HG03095 (cell line): ENCODE results near the gene CDH13.

ENCODE experiments used
- ATAC-seq: cut with Tn5 transposase; IDR thresholded peaks from one replicate; pipeline ENCODE4 v1.9.1; 2021; ENCODE audit warnings: moderate library complexity; ENCODE audit not compliant: unreplicated experiment

The CDH13 gene

DNA sequence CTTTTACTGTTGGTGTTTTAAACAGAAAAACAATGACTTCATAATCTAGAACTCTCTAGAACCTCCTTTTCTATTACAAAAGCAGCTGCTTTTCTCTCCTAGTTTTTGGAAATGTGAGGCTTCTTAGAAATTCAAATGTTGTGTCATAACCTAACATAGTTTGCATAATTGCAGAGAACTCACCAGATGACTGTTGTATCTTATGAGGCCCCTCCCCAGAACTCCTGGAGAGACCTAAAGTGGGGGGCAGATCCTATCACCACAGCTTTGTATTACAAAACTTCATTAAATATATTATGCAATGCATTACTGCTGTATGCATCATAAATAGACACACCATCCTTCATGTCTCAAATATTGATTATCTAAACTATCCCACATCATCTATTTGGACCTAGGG lies 642.3 kb downstream of the CDH13 start:
- no peak for ATAC-seq

DNA sequence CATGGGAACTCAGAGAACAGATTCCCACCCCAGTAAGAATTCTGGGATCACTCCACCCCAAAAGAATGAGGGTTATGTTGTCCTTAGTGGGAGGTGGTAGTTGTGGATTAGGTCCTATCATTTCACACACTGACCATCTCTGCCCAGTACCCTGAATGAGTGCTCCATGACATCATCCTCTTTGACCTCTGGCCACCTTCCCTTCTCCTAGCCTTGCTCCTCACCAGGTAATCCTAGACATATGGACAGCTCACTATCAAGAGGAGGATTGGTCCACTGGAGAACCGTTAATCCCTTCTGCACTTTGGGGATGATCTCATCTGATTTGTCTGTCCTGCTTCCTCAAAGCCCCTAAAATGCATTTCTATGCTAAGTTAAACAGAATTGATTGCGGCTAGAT lies 642.8 kb downstream of the CDH13 start:
- ATAC-seq = no peak

DNA sequence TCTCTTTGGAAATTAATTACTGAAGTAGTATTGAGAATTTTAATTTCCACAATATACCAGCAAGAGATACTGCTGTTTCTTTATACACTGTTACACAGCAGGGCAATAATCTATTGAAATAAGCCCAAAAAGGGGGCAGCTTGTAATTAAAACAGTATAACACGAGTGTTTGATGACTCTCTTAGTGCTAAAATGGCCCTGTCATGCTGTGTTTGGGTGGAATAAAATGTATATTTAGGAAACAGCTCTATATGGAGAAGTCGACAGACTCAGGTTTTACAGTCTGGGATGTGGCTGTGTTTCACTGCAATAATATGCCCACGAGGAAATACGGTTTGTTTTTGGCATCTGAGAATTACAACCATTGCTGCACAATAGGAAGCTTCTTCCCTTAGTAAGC lies 643.3 kb downstream of the CDH13 start:
- ATAC-seq = no peak

DNA sequence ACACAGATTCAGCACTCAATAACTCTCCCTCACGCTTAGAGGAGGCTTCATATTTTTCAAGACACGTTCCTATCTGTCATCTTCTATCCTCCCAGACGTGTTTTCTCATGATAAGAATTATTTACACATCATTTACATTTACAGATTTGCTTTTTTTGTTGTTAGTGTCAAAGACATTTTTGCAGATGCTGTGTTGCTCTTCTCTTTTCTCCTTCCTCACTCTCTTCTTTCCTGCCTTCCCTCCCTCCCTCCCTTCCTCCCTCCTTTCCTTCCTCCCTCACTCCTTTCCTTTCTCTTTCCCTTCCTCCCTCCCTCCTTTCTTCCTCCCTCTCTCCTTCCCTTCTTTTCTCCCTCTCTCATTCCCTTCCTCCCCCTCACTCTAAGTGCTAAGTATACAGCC lies 643.9 kb downstream of the CDH13 start:
- no peak for ATAC-seq

DNA sequence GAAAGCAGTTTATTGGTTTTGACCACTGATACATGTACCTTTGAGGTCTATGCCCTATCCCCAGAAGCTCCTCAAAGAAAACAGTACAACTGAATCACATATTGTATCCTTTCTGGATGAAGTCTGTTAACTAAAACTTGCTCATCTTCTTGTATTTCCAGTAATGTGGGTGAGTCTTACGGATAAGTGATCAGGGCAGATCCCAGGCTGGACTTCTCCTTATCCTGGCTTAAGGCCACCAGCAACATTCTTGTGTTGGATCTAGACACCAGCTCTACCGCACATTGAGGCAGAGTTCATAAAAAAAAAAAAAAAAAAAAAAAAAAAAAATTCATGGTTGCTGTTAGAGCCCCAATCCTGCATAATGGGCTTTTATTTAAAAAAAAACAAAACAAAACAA lies 644.4 kb downstream of the CDH13 start:
- ATAC-seq = no peak

DNA sequence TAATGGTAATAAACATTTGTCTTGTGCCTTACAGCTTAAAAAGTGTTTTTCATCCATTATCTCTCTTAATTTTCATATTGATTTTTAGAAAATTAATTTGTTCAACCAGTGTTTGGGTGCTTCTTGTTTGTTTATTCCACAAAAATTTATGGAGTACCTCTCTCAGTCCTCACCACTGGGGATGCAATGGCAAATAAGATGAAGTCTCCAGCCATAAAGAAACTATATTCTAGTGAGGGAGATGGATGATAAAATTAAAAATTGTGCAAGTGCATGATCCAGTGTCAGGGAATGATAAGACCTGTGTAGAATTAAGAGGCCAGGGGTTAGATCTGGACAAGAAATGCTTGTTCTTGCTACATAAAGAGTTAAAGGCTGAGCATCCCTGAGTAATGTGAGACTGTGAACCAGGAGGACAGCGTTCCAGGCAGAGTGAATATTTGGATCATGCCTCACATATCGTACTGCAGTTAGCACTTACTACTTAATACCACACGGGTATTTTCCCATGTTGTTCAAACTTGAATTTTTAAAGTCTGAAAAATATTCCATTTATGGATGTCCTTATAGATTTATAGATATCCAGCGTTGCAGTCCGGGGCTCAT lies 645.3 kb downstream of the CDH13 start:
- no peak for ATAC-seq

DNA sequence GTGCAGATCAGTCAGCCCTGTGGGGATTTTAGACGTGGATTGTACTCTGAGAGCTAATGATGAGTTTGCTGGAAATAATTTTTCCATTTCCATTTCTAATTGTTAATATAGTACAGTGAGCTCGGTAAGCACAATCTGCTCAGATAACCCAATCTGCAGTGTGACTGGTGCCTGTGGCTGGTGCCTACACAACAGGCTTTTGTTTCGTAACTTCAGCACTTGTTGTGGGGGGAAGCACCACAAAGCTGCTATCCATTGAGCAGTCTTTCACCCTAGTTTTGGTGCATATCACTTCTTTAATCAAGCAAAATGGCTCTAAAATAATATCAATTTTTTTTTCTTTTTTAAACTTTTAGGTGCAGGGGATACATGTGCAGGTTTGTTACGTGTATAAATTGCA lies 646.1 kb downstream of the CDH13 start:
- ATAC-seq = no peak

DNA sequence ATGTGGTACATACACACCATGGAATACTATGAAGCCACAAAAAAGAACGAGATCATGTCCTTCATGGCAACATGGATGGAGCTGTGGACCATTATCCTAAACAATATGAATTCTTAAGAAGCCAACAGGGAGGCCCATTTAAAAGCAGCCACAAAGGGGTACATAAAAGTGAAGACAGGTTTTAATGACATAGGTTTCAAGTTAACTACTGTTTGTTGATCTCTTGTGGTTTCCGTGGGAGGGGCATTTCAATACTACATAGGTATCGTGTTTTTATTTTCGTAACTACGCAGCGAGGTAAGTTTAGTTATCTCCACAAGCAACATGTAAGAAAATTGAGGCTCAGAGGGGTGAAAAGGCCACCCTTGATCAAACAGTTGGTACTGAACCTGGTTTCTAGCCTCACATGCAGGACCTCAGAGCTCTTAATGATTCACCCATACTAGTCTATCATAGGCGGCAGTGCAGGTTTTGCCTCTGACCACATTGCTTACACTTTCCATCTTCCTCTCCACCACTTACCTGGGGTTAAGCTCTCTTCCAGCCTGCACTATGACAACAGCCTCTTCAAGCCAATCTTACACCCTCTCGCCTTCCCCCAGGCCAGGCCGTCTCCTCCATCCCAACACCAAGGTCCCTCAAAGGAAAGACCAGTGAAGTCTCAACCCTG lies 646.9 kb downstream of the CDH13 start:
- ATAC-seq = no peak

DNA sequence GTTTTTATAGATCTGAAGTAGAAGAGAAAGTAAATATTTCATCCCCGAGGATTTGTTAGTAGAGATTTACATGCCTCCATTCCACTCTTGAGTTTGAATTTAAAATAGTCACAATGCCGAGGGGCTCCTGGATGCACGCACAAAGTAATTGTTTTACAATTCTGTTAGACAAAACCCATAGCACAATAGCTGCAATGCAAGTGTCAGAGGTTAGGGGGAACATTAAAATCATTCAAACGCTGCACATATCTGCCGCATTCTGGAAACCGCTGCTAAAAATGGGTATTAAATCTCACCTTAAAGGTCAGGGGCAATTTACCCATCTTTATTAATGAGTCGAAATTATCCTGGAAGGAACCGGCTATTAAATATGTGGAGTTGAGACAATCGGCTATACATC lies 652.5 kb downstream of the CDH13 start:
- ATAC-seq = no peak

DNA sequence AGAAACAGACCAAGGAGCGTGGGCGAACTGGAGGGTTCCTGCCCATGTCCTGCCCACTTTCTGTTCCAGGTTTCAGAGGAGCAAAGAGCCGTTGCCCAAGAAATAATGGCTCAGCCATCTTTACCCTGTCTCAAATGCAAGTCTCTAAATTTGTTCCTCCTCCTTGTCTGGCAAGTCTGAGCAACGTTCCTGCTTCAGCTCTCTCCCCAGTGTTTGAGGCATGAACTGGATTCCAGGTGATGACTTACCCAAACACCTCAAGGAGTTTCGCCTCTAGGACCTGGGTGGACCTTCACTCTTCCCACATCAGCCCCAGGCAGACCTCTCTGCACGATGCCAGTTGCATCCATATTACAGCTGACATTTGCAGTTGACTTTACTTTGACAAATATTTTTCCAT lies 659.2 kb downstream of the CDH13 start:
- no peak for ATAC-seq

DNA sequence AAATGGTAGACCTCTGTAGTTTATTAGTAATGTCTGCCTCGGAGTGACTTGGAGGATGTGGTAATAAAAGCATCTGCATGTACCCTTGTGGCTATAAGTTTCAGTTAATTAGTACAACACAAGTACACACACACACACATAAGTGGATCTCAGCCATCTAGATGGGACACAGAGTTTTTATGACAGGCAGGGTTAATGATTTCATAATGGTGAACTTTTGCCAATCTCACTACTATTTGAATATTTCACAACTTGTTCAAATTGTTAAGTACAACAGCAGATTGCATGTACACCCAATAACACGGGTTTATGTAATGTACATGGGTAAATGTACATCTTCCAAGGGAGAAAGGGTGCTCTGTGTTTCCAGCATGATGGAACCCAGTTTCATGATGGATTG lies 669.7 kb downstream of the CDH13 start:
- ATAC-seq = no peak

DNA sequence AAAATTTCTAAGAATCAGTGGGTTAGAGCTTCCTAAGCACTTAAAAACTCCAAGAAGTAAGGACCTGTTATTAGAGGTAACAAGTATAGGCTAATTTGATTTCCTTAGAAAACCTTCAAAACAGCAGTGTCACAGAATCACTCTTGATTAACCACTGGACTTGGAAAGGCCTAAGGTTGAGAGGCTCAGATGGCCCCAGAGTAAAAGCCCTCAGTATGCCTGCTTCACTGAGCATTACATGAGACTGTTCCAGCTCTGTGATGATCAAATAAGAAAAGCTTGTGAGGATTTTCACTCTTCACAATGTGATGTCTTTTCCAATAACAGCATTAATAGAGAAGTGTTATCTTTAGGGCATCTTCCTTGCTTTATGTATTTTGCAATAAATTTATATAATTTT lies 671.8 kb downstream of the CDH13 start:
- no peak for ATAC-seq

DNA sequence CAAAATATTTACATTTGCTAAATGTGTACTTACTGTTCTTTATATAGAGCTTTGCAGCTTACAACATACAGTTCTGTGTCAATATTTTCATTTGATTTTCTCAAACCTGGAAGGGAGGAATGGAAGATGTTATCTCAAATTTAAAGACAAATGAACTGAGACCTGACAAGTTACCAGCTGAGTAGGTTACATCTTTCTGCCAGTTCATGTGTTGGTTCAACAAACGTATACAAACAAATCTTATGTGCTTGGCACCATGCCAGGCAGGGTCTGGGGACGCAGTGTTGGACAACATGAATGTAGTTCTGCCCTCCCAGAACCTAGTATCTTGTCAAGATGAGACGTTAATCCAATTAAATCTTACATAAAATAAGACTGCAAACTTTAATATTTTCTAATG lies 673.6 kb downstream of the CDH13 start:
- ATAC-seq = no peak

DNA sequence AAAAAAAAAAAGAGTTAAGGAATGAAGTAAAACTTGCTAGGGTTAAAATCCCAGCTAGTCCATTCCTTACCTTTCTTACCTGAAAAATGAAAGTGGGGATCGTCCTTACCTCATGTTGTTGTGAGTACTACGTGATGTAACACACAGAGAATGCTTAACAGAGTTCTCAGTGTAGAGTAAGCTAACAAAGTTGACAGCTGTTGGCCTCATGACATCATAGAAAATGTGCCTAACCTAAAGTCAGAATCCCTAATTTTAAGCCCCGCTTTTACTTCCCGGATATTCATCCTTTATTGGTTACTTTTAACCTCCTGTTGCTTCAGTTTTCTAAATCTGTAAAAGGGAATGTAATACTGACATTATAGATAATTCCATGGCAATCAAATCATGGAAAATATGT lies 675.2 kb downstream of the CDH13 start:
- no peak for ATAC-seq

DNA sequence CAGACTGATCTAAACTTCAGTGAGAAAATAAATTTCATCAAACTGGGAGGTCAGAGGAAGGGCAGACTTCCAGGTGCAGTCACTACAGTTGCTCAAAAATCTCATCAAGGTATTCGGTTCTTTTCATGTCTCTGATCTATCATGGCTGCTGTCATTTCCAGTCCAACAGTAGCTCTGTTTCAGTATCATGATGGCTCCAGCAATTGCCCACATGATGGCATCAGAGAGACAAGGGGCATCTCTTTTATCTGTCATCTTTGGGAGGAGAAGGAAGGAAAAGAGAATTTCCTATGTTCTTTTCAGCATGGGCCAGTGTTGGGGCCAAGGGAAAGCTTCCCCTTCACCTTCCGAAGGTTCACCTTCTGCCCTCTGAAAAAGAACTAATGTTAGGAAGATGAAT lies 676.1 kb downstream of the CDH13 start:
- no peak for ATAC-seq

DNA sequence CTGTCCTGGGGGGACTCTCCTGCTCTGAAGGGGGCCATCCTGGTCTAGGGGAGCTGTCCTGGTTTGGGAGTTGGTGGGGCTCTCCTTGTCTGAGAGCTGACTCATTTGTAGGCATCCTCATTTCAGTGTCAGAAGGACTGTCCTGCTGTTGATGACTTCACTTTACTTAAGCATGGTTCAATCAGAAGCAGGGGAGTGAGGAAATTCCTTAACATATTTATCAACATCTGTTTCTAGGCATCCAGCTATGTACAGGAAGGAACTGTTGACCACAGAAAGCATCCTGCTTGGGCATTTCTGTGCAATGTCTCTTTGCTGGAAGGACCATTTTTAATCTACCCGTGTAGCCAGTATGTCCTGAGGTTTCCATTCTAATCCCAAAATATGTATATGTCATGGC lies 678.3 kb downstream of the CDH13 start:
- no peak for ATAC-seq

DNA sequence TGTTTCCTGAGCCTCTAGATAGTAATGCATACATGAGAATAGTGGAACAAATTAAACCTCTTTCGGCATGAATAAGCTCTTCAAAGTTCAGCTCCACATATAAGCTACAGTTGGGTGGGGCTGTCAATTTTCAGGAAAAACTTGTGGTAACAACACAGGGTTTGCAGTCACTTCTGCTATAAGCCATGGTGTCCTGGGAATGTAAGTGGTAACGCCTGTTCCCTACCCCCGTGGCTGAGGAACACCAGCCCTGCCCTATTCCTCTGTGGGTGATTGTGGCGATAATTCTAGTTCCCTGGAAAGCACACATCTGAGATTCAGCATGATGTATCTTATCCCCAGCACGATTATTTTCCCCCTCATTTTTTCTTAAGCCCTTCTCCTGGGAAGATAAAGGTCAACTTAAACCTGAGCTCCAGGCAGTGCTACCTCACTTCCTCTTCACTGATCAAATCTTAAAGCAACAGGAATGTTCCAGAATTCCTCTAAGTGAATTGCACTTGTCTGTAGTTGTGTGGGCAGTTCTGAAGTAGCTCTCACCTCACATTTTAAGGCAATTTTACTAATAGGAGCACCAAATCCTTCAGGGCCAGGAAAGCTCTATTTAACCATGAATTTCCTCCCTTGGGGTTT lies 680.3 kb downstream of the CDH13 start:
- no peak for ATAC-seq

DNA sequence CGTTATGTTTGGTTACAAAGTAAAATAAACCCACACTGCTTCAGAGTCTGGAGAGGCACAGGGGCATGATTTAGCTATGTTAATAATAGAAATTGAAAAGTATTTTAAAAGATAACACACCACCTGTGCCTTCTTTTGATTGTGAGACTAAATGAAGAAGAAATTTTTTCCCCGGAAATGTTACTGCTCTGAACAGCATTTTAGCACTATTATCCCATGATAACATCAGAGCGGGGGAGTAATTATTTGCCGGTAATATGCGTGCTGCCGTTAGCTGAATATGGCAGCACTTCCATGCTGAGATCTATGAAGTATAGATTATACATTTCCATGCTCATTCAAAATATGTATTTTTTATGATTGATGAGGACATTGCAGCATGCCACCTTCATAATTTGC lies 680.8 kb downstream of the CDH13 start:
- ATAC-seq = no peak

DNA sequence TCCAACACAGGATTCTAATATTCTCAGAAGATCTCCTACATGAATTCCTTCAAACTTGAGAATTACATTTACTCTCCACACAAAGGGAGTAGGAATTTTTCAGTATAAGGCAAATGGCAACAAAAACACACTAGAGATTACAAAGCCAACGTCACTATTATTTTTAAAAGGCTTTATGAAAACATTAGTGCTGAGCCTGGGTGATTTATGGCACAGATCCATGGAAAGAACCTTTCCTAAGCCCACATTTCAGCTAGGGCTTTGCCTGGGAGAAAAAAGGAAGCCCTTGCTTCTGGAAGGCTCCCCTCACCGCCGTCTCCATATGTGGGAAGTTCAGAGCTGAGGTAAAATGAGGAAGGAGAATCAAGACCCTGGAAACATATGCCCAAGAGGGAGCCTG lies 681.6 kb downstream of the CDH13 start:
- no peak for ATAC-seq

DNA sequence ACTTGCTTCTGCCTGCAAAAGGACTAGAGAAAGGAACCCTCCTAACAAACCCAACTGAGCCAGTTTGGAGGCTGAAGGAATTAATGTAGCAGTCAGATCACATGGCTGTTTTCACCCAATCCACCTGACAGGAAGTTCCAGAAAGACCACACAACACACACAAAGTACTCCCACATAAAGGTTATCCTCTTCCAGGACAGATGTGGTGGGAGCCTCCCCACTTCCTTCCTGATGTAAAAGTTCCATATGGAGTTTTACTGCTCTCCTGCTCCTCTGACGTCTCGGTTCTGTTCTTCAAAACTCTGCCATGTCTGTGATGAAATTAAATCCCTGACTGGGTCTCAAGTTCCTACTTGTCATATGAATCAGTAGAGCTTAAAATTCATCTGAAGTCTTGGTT lies 684.0 kb downstream of the CDH13 start:
- ATAC-seq = no peak

DNA sequence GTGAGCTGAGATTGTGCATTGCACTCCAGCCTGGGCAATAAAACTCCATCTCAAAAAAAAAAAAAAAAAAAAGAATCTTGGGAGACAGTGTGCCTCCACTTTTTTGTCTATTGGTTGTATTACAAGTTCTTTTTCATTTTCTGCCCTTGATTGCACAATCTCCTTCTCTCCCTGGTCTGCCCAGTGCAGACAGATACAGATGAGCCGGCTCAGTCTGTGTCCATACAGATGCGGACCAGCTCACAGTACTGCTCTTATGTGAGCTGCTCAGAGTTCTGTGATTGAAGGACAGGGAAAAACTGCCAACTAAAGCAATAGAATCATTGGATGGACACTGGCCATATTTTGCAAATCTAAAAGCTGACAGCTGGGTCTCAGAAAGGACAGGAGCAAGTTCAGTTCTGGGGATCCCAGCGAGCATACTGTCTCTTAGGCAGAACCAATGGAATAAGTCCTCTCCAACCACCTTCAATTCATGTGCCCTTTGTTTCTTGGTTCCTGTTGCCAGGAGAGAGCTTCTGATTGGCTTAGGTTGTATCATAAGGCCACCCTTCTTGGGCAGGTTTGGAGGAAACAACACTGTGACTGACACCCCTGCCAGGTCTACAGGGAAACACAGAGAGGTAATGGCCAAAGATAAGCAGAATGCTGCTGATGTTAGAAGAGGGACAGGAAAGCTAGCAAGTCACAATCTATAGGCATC lies 685.4 kb downstream of the CDH13 start:
- ATAC-seq = no peak

DNA sequence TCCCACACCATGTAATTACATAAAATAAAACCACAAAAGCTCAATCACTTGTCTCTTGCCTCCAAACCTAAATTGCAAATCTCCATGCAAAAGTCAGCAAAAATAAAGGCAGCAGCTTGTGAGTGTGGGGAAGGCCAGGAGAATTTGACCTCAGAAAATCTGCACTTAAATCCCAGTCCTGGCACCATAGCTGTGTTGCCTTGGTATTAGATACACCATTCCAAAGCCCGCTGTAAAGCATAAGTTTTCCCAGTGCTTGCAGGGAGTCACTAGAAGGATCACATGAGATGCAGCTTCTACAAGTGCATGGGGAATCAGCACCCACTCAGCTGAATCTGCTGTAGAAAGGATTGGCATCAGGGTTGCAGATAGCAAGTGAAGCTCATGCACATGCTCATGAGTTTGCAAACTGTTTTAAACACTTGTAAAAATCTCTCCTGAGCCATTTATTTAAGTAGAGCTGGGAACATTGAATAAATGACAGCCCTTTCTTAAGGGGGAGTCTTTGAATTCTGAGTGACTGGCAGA lies 686.0 kb downstream of the CDH13 start:
- ATAC-seq = no peak
